ENCODE results near the gene TEF.
"Not testable (repeated sequence)": the region's sequence is repeated elsewhere in the genome, so short reads cannot be mapped to it uniquely, and the experiment has no call there.

DNA sequence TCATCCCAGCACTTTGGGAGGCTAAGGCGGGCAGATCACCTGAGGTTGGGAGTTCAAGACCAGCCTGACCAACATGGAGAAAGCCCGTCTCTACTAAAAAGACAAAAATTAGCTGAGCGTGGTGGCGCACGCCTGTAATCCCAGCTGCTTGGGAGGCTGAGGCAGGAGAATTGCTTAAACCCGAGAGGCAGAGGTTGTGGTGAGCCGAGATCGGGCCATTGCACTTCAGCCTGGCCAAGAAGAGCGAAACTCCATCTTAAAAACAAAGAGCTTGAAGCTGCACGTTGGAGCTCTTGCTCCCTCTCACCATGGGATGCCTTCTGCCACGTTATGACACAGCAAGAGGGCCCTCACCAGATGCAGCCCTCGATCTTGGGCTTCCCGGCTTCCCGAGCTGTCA lies 21.1 kb downstream of the TEF start:
- TF ChIP-seq CTCF (IDR thresholded peaks at IDR 0.05; ENCODE audit: low read depth, low read length); EZH2phosphoT487 (IDR thresholded peaks at IDR 0.05; ENCODE audit: low read depth): not testable (repeated sequence)

Data from OCI-LY3 (cell line).